Measurements from ENCODE around the gene CPEB2. TPM values are rescaled to one million over a fixed set of nuclear protein-coding genes. Genes with fewer than 3 reads are reported as not detected.

The CPEB2 gene
- total RNA-seq, 1 donor, result 38.9 TPM

DNA sequence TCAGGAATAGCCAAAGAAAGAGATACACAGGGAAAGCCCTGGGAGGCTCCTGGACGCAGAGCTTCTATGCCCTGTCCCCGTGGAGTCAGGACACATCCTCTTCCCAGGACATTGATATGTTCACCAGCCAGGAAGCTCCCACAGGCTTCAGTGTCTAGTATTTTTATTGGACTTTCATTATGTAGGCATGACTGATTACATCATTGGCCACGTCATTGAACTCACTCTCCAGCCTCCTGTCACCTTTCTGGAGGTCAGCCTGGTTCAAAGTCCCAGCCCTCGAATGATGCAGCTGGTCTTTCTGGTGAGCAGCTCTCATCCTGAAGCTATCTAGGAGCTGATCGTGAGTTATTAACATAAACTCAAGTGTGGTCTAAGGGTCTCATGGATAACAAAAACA is 104.1 kb downstream of the CPEB2 start:
- H3K4me3 ChIP-seq (ENCODE audit: low read depth, low read length), result no peak overlapping the region
- TF ChIP-seq, protein P1, sequence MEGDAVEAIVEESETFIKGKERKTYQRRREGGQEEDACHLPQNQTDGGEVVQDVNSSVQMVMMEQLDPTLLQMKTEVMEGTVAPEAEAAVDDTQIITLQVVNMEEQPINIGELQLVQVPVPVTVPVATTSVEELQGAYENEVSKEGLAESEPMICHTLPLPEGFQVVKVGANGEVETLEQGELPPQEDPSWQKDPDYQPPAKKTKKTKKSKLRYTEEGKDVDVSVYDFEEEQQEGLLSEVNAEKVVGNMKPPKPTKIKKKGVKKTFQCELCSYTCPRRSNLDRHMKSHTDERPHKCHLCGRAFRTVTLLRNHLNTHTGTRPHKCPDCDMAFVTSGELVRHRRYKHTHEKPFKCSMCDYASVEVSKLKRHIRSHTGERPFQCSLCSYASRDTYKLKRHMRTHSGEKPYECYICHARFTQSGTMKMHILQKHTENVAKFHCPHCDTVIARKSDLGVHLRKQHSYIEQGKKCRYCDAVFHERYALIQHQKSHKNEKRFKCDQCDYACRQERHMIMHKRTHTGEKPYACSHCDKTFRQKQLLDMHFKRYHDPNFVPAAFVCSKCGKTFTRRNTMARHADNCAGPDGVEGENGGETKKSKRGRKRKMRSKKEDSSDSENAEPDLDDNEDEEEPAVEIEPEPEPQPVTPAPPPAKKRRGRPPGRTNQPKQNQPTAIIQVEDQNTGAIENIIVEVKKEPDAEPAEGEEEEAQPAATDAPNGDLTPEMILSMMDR (IDR thresholded peaks at IDR 0.05; ENCODE audit: insufficient read depth, low read depth, low read length), result no peak
- peak; percentile 31 for DNase-seq (ENCODE audit: low read depth)

DNA sequence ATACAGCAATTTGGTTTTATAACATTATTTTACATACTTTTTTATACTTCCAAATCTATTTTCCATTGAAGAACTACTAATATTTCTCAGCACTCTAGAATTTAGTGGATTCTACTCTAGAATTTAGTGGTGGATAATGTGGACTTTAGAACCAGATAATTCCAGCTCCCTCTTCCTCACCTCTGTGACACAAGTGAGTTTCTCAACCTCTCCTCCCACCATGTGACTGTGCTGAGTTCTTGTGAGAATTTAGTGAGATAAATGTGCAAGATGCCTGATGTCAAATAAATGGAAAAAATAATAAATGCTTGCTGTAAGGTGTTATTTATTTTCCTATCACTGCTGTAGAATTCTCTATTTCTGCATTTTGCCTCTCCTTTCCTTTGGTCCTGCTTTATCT is 107.3 kb downstream of the CPEB2 start:
- TF ChIP-seq, protein P1 (IDR thresholded peaks at IDR 0.05; ENCODE audit: insufficient read depth, low read depth, low read length), result no peak
- no peak for DNase-seq (ENCODE audit: low read depth)

DNA sequence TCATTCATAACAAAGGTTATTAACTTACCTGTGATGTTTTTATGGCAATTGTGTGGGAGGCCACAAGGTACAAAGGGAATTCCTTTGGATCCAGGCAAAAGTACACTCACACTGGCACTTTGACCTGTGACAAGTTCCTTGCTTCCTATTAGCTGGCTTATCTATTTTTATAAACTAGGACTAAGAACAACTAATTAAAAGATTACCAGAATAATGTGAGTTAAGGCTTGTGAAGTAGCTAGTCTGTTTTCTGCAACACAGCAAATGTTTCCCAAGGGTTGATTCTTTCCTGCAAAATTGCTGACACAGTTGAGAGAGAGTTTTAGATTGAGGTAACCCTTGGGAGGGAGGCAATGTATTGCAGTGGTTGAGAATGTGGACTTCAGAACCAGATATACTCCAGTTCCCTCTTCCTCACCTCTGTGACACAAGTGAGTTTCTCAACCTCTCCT is 107.9 kb downstream of the CPEB2 start:
- H3K4me3 ChIP-seq (ENCODE audit: low read depth, low read length), result no peak overlapping the region
- TF ChIP-seq, protein P1 (IDR thresholded peaks at IDR 0.05; ENCODE audit: insufficient read depth, low read depth, low read length), result no peak
- DNase-seq (ENCODE audit: low read depth), result no peak

More for the DNA sequence above, 107.3 kb downstream of the CPEB2 start:
- H3K4me3 ChIP-seq (ENCODE audit: low read depth, low read length), result no peak overlapping the region

DNA sequence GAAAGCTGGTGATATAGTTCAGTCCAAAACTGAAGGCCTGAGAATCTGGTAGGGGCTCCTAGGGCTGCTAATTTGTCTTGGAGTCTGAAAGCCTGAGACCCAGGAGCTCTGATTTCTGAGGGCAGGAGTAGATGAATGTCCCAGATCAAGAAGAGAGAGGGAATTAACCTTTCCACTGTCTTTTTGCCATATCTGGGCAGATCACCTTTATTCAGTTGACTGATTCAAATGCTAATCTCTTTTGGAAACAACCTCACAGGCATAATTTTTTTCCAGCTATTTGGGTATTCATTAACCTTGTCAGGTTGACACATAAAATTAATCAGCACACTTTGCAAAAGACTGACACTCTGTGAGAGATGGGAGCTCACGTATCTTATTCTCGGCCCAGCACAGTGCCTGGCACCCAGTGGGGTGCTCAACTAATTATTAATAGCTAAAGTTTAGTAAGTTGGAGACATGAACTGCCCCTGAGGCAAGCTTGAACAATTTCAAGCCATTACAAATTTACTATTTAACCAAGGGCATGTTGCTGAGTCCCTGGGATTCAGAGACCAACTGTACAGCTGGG is 114.3 kb downstream of the CPEB2 start:
- DNase-seq (ENCODE audit: low read depth), result no peak
- H3K4me3 ChIP-seq (ENCODE audit: low read depth, low read length), result no peak overlapping the region
- TF ChIP-seq, protein P1 (IDR thresholded peaks at IDR 0.05; ENCODE audit: insufficient read depth, low read depth, low read length), result no peak

DNA sequence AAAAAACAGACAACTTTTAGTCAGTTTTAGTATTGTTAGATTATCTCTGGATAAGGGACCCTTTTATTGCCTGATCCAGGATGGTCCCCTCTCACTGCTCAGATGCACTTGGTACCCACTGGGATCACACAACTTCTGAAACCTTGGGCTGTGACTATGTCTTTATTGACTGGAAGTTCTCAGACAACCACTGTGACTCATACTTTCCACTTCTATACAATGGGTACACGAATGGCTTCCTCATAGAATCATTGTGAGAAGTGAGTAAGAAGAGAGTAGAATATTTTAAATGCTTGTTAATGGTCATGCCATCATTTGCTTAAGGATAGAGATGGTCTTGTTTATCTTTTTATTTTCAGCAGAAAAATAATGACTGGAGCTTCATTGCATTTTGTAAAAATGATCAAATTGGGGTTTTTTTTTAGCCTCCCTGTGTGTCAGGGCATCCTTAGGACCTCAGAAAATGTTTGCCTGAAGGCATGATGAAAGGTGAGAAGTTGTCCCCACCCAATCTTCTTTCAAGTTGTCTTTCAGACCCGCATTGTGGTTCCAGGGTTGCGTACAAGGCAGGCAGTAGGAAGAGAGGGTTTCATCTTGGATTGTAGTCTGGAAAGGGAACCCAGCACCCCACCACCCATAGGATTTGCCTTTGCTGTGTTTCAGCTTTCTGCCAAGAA is 115.1 kb downstream of the CPEB2 start:
- TF ChIP-seq, protein P1 (IDR thresholded peaks at IDR 0.05; ENCODE audit: insufficient read depth, low read depth, low read length), result no peak
- no peak for DNase-seq (ENCODE audit: low read depth)
- H3K4me3 ChIP-seq (ENCODE audit: low read depth, low read length), result no peak overlapping the region

DNA sequence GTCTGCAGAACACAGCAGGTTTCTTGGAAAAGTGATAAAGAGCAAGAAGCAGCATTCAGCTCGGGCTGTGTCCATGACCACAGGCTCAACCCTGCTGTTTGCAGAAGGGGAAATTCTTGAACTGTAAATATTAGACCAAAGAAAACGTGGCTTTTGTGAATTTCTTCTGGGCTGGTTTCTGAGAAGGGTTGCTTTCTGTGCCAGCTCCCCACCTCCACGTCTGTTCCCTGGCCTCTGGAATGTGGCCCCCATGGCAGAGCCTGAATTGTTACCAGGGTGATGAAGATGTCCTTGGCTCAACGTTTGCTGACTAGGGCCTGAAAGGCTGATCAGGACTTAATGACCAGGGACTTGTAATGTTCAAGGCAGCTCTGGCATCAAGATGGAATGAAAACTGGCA is 116.0 kb downstream of the CPEB2 start:
- TF ChIP-seq, protein P1 (IDR thresholded peaks at IDR 0.05; ENCODE audit: insufficient read depth, low read depth, low read length), result no peak
- H3K4me3 ChIP-seq (ENCODE audit: low read depth, low read length), result no peak overlapping the region
- DNase-seq (ENCODE audit: low read depth), result no peak

Measured in fibroblast of villous mesenchyme (primary cell).